HEK293 (cell line): ENCODE results near the gene GCA.

Source experiments
- CTCF ChIP-seq: fragments of 450-650 bp; formaldehyde crosslinking; IDR thresholded peaks from 2 replicates; pipeline ENCODE4 v1.5.1; 2016; ENCODE audit warnings: missing biosample characterization, missing genetic modification characterization
- KLF10 ChIP-seq: fragments of 450-650 bp; IDR thresholded peaks from 2 replicates; pipeline ENCODE4 v1.5.1; 2018; ENCODE audit warnings: missing biosample characterization, mild to moderate bottlenecking, missing genetic modification characterization
- KLF7 ChIP-seq: fragments of 450-650 bp; formaldehyde crosslinking; IDR thresholded peaks from 2 replicates; pipeline ENCODE4 v1.5.1; 2016; ENCODE audit warnings: missing biosample characterization, missing genetic modification characterization, borderline replicate concordance
- MEIS1 ChIP-seq: sonication (generic); formaldehyde crosslinking; IDR thresholded peaks from 2 replicates; pipeline ENCODE4 v1.8.1; 2022; ENCODE audit warnings: missing genetic modification reagents, mild to moderate bottlenecking, borderline replicate concordance
- REST ChIP-seq: fragments of 450-650 bp; formaldehyde crosslinking; IDR thresholded peaks from 2 replicates; pipeline ENCODE4 v1.5.1; 2016; ENCODE audit warnings: missing biosample characterization, missing genetic modification characterization
- ZBTB26 ChIP-seq: fragments of 450-650 bp; formaldehyde crosslinking; optimal IDR thresholded peaks from 2 replicates; pipeline ENCODE3; 2016; ENCODE audit warnings: missing biosample characterization, mild to moderate bottlenecking, missing genetic modification characterization
- ZNF10 ChIP-seq: fragments of 450-650 bp; formaldehyde crosslinking; IDR thresholded peaks from 2 replicates; pipeline ENCODE4 v1.5.1; 2017; ENCODE audit warnings: missing biosample characterization, missing genetic modification characterization
- ZNF121 ChIP-seq: fragments of 450-650 bp; formaldehyde crosslinking; IDR thresholded peaks from 2 replicates; pipeline ENCODE4 v1.5.1; 2016; ENCODE audit warnings: missing biosample characterization, missing genetic modification characterization
- ZNF16 ChIP-seq: fragments of 450-650 bp; formaldehyde crosslinking; IDR thresholded peaks from 2 replicates; pipeline ENCODE4 v1.5.1; 2016; ENCODE audit warnings: low read depth, missing biosample characterization, missing genetic modification characterization
- ZNF423 ChIP-seq: fragments of 450-650 bp; formaldehyde crosslinking; IDR thresholded peaks from 2 replicates; pipeline ENCODE4 v1.5.1; 2016; ENCODE audit warnings: missing biosample characterization, missing genetic modification characterization
- ZNF473 ChIP-seq: fragments of 450-650 bp; formaldehyde crosslinking; IDR thresholded peaks from 2 replicates; pipeline ENCODE4 v1.5.1; 2017; ENCODE audit warnings: missing biosample characterization, missing genetic modification characterization
- ZNF548 ChIP-seq: fragments of 450-650 bp; formaldehyde crosslinking; IDR thresholded peaks from 2 replicates; pipeline ENCODE4 v1.5.1; 2016; ENCODE audit warnings: missing biosample characterization, missing genetic modification characterization
- ZNF549 ChIP-seq: fragments of 450-650 bp; IDR thresholded peaks from 2 replicates; pipeline ENCODE4 v1.5.1; 2018; ENCODE audit warnings: missing biosample characterization, missing genetic modification characterization, mild to moderate bottlenecking, inconsistent platforms, moderate library complexity
- TF ChIP-seq, protein P1 (sequence below): fragments of 450-650 bp; IDR thresholded peaks from 2 replicates; pipeline ENCODE4 v1.5.1; 2018; ENCODE audit warnings: missing biosample characterization, missing genetic modification characterization

GRCh38 chr2:162403884-162404283 lies 60.0 kb downstream of the GCA start:
- no peak for TF ChIP-seq KLF10 (tag by site-specific recombination)
- no peak for TF ChIP-seq MEIS1 (CRISPR knock-in tag)
- no peak for TF ChIP-seq ZNF423 (tag by site-specific recombination)
- TF ChIP-seq ZNF121 (tag by site-specific recombination), result no peak
- TF ChIP-seq ZNF473 (tag by site-specific recombination), result no peak
- TF ChIP-seq CTCF (tag by site-specific recombination), result no peak
- TF ChIP-seq ZNF16 (tag by site-specific recombination), result no peak
- no peak for TF ChIP-seq ZNF549 (tag by site-specific recombination)
- no peak for TF ChIP-seq ZNF548
- TF ChIP-seq ZBTB26 (tag by site-specific recombination), result no peak
- no peak for TF ChIP-seq REST (tag by site-specific recombination)
- no peak for TF ChIP-seq ZNF10
- no peak for TF ChIP-seq KLF7 (tag by site-specific recombination)
- TF ChIP-seq, protein P1, sequence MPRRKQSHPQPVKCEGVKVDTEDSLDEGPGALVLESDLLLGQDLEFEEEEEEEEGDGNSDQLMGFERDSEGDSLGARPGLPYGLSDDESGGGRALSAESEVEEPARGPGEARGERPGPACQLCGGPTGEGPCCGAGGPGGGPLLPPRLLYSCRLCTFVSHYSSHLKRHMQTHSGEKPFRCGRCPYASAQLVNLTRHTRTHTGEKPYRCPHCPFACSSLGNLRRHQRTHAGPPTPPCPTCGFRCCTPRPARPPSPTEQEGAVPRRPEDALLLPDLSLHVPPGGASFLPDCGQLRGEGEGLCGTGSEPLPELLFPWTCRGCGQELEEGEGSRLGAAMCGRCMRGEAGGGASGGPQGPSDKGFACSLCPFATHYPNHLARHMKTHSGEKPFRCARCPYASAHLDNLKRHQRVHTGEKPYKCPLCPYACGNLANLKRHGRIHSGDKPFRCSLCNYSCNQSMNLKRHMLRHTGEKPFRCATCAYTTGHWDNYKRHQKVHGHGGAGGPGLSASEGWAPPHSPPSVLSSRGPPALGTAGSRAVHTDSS (tag by site-specific recombination), result no peak
